ENCODE results near the gene C1orf74. TPM values are rescaled to one million over a fixed set of nuclear protein-coding genes. Genes with fewer than 3 reads are reported as not detected.

Gene C1orf74
- 1.8 and 1.9 TPM in 2 replicates for total RNA-seq

GRCh38 chr1:209784265-209785169, at the start of gene C1orf74:
C1orf74 (minus strand) TSS chr1:209784559; CDS start chr1:209783634, 925 bp downstream.

GRCh38 chr1:209827384-209828262, 43.3 kb upstream of the C1orf74 start, which contains the start of gene UTP25:
UTP25 (plus strand) TSS chr1:209827972; CDS start chr1:209828064, 92 bp downstream.

GRCh38 chr1:209805875-209806760, 21.8 kb upstream of the C1orf74 start, which contains the start of gene IRF6:
IRF6 (minus strand) TSS chr1:209806142; CDS start chr1:209801413, 4,729 bp downstream.

GRCh38 chr1:209755926-209756614, 28.3 kb downstream of the C1orf74 start, which contains the start of gene TRAF3IP3:
TRAF3IP3 (plus strand) TSS chr1:209756053; CDS start chr1:209760040, 3,987 bp downstream.

Other genes with a start within 250 kb of the C1orf74 start
- gene CAMK1G, start 200.8 kb downstream of the C1orf74 start, total RNA-seq, result 0.97 TPM in 1 of 2 replicates, not detected in the other
- gene LAMB3, start 132.1 kb downstream of the C1orf74 start, total RNA-seq, result 4.5 and 13.0 TPM in 2 replicates
- gene G0S2, start 109.1 kb downstream of the C1orf74 start, total RNA-seq, result 0.85 and 3.1 TPM in 2 replicates
- gene HSD11B1, start 79.7 kb downstream of the C1orf74 start, total RNA-seq, result 2.1 TPM in 1 of 2 replicates, not detected in the other
- gene TRAF3IP3, start 28.5 kb downstream of the C1orf74 start, total RNA-seq, result under 0.01 TPM in 1 of 2 replicates, not detected in the other
- 1.1 and 2.1 TPM in 2 replicates for gene IRF6, start 21.6 kb upstream of the C1orf74 start, total RNA-seq
- 15.9 and 18.5 TPM in 2 replicates for gene UTP25, start 43.4 kb upstream of the C1orf74 start, total RNA-seq
- 3.3 and 4.7 TPM in 2 replicates for gene SYT14, start 153.7 kb upstream of the C1orf74 start, total RNA-seq